WTC11 (cell line): Measurements from ENCODE around the gene TEK. TPM values are rescaled to one million over a fixed set of nuclear protein-coding genes. Genes with fewer than 3 reads are reported as not detected.

Source experiments
- ATAC-seq: fragments of 200-7000 bp; cut with Tn5 transposase; 2 replicates; pipeline ENCODE4 v1.10.0; 2021; ENCODE audit warnings: mild to moderate bottlenecking, moderate library complexity
- CTCF ChIA-PET: fragments of 300-600 bp; sonication (Branson Sonifier 250); formaldehyde crosslinking; loops from one replicate; lab custom pipeline; 2021; ENCODE audit warnings: antibody characterized with exemption; lab: Charles Lee
- POLR2A ChIA-PET: fragments of 350-600 bp; sonication (Branson Sonifier 250); formaldehyde crosslinking; loops from one replicate; lab custom pipeline; 2021; ENCODE audit warnings: antibody characterized with exemption; lab: Charles Lee
- DNase-seq: peaks from one replicate; pipeline ENCODE4 v3.0.0; 2021; ENCODE audit warnings: low spot score
- H3K27ac Mint-ChIP-seq: 2 replicates; pipeline ENCODE4 v1.8.0; 2021; ENCODE audit warnings: mixed read lengths
- H3K27me3 Mint-ChIP-seq: 2 replicates; pipeline ENCODE4 v1.8.0; 2021; ENCODE audit warnings: low read depth, mild to moderate bottlenecking, moderate library complexity, mixed read lengths
- H3K36me3 Mint-ChIP-seq: 2 replicates; pipeline ENCODE4 v1.8.0; 2021; ENCODE audit warnings: mixed read lengths
- H3K4me1 Mint-ChIP-seq: 2 replicates; pipeline ENCODE4 v1.8.0; 2022; ENCODE audit warnings: mixed read lengths
- H3K4me3 Mint-ChIP-seq: 2 replicates; pipeline ENCODE4 v1.8.0; 2021; ENCODE audit warnings: mild to moderate bottlenecking, moderate library complexity, mixed read lengths
- H3K9me3 Mint-ChIP-seq: 2 replicates; pipeline ENCODE4 v1.8.0; 2021; ENCODE audit warnings: mixed read lengths
- ARID4B ChIP-seq: sonication (generic); formaldehyde crosslinking; IDR thresholded peaks from 2 replicates; pipeline ENCODE4 v1.8.0; 2023; ENCODE audit warnings: missing genetic modification reagents, mild to moderate bottlenecking, borderline replicate concordance
- CREB1 ChIP-seq: sonication (generic); formaldehyde crosslinking; IDR thresholded peaks from 2 replicates; pipeline ENCODE4 v1.8.0; 2023; ENCODE audit warnings: mild to moderate bottlenecking, missing genetic modification reagents
- CREM ChIP-seq: sonication (generic); formaldehyde crosslinking; IDR thresholded peaks from 2 replicates; pipeline ENCODE4 v1.8.1; 2022; ENCODE audit warnings: mild to moderate bottlenecking, missing genetic modification reagents, moderate library complexity
- FOXP1 ChIP-seq: sonication (generic); formaldehyde crosslinking; IDR thresholded peaks from 2 replicates; pipeline ENCODE4 v1.8.0; 2022; ENCODE audit warnings: missing genetic modification reagents, mild to moderate bottlenecking, moderate library complexity, borderline replicate concordance
- GABPB1 ChIP-seq: sonication (generic); formaldehyde crosslinking; IDR thresholded peaks from 2 replicates; pipeline ENCODE4 v1.8.1; 2023; ENCODE audit warnings: mild to moderate bottlenecking, missing genetic modification reagents
- NFATC4 ChIP-seq: fragments of 250-450 bp; sonication (Bioruptor Pico); IDR thresholded peaks from 2 replicates; pipeline ENCODE4 v1.9.0; 2021; ENCODE audit warnings: mild to moderate bottlenecking
- RELA ChIP-seq: sonication (generic); formaldehyde crosslinking; IDR thresholded peaks from 2 replicates; pipeline ENCODE4 v1.8.1; 2022; ENCODE audit warnings: missing genetic modification reagents, mild to moderate bottlenecking, borderline replicate concordance
- SMAD4 ChIP-seq: sonication (generic); formaldehyde crosslinking; IDR thresholded peaks from 2 replicates; pipeline ENCODE4 v1.8.0; 2022; ENCODE audit warnings: mild to moderate bottlenecking, missing genetic modification reagents
- SP1 ChIP-seq: sonication (generic); formaldehyde crosslinking; conservative IDR thresholded peaks from 2 replicates; pipeline ENCODE4 v1.8.1; 2022; ENCODE audit warnings: missing genetic modification reagents
- TCF7 ChIP-seq: sonication (generic); formaldehyde crosslinking; IDR thresholded peaks from 2 replicates; pipeline ENCODE4 v1.8.0; 2022; ENCODE audit warnings: mild to moderate bottlenecking, low read depth, missing genetic modification reagents, moderate library complexity
- TEAD1 ChIP-seq: sonication (generic); formaldehyde crosslinking; IDR thresholded peaks from 2 replicates; pipeline ENCODE4 v1.8.0; 2022; ENCODE audit warnings: mild to moderate bottlenecking, missing genetic modification reagents
- TP53 ChIP-seq: sonication (generic); formaldehyde crosslinking; IDR thresholded peaks from 2 replicates; pipeline ENCODE4 v1.8.1; 2023; ENCODE audit warnings: mild to moderate bottlenecking, missing genetic modification reagents
- ZNF121 ChIP-seq: sonication (generic); formaldehyde crosslinking; IDR thresholded peaks from 2 replicates; pipeline ENCODE4 v1.8.0; 2023; ENCODE audit warnings: missing genetic modification reagents
- ZNF138 ChIP-seq: sonication (generic); formaldehyde crosslinking; conservative IDR thresholded peaks from 2 replicates; pipeline ENCODE4 v1.8.1; 2022; ENCODE audit warnings: mild to moderate bottlenecking, moderate library complexity, missing genetic modification reagents
- ZNF281 ChIP-seq: sonication (generic); formaldehyde crosslinking; IDR thresholded peaks from 2 replicates; pipeline ENCODE4 v1.8.0; 2023; ENCODE audit warnings: mild to moderate bottlenecking, missing genetic modification reagents
- ZNF396 ChIP-seq: fragments of 250-450 bp; sonication (Bioruptor Pico); IDR thresholded peaks from 2 replicates; pipeline ENCODE4 v1.8.0; 2021; ENCODE audit warnings: mild to moderate bottlenecking, moderate library complexity, borderline replicate concordance
- ZNF416 ChIP-seq: fragments of 250-450 bp; sonication (Bioruptor Pico); IDR thresholded peaks from 2 replicates; pipeline ENCODE4 v1.9.0; 2021; ENCODE audit warnings: mild to moderate bottlenecking, inconsistent platforms
- total RNA-seq: library from RNA; stranded (reverse); gene quantifications from 3 replicates; pipeline ENCODE4 v1.2.3, GENCODE V29; 2021
- TF ChIP-seq, protein P1 (sequence below): sonication (generic); formaldehyde crosslinking; IDR thresholded peaks from 2 replicates; pipeline ENCODE4 v1.8.1; 2022; ENCODE audit warnings: mild to moderate bottlenecking, missing genetic modification reagents, moderate library complexity, borderline replicate concordance
- TF ChIP-seq, protein P2 (sequence below): sonication (generic); formaldehyde crosslinking; IDR thresholded peaks from 2 replicates; pipeline ENCODE4 v1.8.1; 2023; ENCODE audit warnings: mild to moderate bottlenecking, missing genetic modification reagents, borderline replicate concordance
- TF ChIP-seq, protein P3 (sequence below): sonication (generic); formaldehyde crosslinking; IDR thresholded peaks from 2 replicates; pipeline ENCODE4 v1.8.0; 2022; ENCODE audit warnings: mild to moderate bottlenecking, missing genetic modification reagents

The TEK gene
- total RNA-seq, 1 experiment from 2014 or later: 3.1 TPM

GRCh38 chr9:27107241-27107640 is 1.8 kb upstream of the TEK start (continued):
- TF ChIP-seq ZNF281 (no peak), ZNF138 (CRISPR knock-in tag) (no peak), FOXP1 (no peak), TCF7 (CRISPR knock-in tag) (no peak), TEAD1 (CRISPR knock-in tag) (no peak), SMAD4 (CRISPR knock-in tag) (no peak), NFATC4 (CRISPR knock-in tag) (no peak), ARID4B (CRISPR knock-in tag) (no peak), TP53 (CRISPR knock-in tag) (no peak), GABPB1 (CRISPR knock-in tag) (no peak)
- TF ChIP-seq, protein P1, sequence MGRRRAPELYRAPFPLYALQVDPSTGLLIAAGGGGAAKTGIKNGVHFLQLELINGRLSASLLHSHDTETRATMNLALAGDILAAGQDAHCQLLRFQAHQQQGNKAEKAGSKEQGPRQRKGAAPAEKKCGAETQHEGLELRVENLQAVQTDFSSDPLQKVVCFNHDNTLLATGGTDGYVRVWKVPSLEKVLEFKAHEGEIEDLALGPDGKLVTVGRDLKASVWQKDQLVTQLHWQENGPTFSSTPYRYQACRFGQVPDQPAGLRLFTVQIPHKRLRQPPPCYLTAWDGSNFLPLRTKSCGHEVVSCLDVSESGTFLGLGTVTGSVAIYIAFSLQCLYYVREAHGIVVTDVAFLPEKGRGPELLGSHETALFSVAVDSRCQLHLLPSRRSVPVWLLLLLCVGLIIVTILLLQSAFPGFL: no peak
- TF ChIP-seq, all 79 proteins: peak for 0

DNA sequence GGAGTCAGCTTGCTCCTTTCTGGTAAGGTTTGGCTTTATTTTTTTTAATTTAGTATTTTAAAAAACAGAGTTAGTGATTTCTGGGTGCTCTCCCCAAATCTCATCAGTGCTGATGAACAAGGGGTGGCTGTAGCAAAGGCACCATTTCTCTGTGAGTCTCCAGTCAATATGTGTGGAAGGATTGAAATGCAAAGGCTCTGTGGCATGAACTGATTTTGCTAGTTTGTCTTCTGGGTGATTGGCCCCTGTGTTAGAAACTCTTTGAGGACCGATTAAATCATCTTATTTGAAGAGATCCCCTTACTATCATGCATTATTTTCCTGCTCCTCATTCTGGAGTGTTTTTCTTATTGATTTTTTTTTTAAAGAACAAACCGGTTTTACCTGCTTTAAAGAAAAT is 596 bp downstream of the TEK start:
- no peaks in the 10 kb centered on the region for H3K27me3 Mint-ChIP-seq
- no peak overlapping the region for H3K27ac Mint-ChIP-seq
- no peaks in the 10 kb centered on the region for H3K36me3 Mint-ChIP-seq
- no peaks in the 10 kb centered on the region for H3K9me3 Mint-ChIP-seq
- H3K4me3 Mint-ChIP-seq: peak overlapping the region; percentile 12; the same call in 1 of the 2 replicates
- POLR2A ChIA-PET: no interaction called here
- CTCF ChIA-PET: no interaction called here
- peaks cover 17% of the 10 kb centered on the region for H3K4me1 Mint-ChIP-seq
- ATAC-seq: peak; percentile 13; the same call in 1 of the 2 replicates
- DNase-seq: no peak
- TF ChIP-seq ZNF121 (CRISPR knock-in tag) (no peak), SP1 (no peak), CREB1 (CRISPR knock-in tag) (no peak), ZNF396 (CRISPR knock-in tag) (no peak), NFATC4 (CRISPR knock-in tag) (no peak), ZNF416 (CRISPR knock-in tag) (no peak), RELA (CRISPR knock-in tag) (no peak), TCF7 (CRISPR knock-in tag) (no peak), CREM (CRISPR knock-in tag) (no peak)
- TF ChIP-seq, protein P2, sequence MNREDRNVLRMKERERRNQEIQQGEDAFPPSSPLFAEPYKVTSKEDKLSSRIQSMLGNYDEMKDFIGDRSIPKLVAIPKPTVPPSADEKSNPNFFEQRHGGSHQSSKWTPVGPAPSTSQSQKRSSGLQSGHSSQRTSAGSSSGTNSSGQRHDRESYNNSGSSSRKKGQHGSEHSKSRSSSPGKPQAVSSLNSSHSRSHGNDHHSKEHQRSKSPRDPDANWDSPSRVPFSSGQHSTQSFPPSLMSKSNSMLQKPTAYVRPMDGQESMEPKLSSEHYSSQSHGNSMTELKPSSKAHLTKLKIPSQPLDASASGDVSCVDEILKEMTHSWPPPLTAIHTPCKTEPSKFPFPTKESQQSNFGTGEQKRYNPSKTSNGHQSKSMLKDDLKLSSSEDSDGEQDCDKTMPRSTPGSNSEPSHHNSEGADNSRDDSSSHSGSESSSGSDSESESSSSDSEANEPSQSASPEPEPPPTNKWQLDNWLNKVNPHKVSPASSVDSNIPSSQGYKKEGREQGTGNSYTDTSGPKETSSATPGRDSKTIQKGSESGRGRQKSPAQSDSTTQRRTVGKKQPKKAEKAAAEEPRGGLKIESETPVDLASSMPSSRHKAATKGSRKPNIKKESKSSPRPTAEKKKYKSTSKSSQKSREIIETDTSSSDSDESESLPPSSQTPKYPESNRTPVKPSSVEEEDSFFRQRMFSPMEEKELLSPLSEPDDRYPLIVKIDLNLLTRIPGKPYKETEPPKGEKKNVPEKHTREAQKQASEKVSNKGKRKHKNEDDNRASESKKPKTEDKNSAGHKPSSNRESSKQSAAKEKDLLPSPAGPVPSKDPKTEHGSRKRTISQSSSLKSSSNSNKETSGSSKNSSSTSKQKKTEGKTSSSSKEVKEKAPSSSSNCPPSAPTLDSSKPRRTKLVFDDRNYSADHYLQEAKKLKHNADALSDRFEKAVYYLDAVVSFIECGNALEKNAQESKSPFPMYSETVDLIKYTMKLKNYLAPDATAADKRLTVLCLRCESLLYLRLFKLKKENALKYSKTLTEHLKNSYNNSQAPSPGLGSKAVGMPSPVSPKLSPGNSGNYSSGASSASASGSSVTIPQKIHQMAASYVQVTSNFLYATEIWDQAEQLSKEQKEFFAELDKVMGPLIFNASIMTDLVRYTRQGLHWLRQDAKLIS (CRISPR knock-in tag): no peak
- TF ChIP-seq, protein P3, sequence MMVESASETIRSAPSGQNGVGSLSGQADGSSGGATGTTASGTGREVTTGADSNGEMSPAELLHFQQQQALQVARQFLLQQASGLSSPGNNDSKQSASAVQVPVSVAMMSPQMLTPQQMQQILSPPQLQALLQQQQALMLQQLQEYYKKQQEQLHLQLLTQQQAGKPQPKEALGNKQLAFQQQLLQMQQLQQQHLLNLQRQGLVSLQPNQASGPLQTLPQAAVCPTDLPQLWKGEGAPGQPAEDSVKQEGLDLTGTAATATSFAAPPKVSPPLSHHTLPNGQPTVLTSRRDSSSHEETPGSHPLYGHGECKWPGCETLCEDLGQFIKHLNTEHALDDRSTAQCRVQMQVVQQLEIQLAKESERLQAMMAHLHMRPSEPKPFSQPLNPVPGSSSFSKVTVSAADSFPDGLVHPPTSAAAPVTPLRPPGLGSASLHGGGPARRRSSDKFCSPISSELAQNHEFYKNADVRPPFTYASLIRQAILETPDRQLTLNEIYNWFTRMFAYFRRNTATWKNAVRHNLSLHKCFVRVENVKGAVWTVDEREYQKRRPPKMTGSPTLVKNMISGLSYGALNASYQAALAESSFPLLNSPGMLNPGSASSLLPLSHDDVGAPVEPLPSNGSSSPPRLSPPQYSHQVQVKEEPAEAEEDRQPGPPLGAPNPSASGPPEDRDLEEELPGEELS (CRISPR knock-in tag): no peak
